HepG2 (cell line): ENCODE data around the gene STAT1. TPM values are rescaled to one million over a fixed set of nuclear protein-coding genes. Genes with fewer than 3 reads are reported as not detected.
A peak's percentile ranks its signal among the peaks of the same experiment; 100 is the strongest.

Experiments used
- GFI1 ChIP-seq: sonication (generic); formaldehyde crosslinking; IDR thresholded peaks from 2 replicates; pipeline ENCODE4 v1.5.0; 2020; ENCODE audit warnings: missing genetic modification reagents, mild to moderate bottlenecking, borderline replicate concordance
- NPAS2 ChIP-seq: sonication (generic); formaldehyde crosslinking; IDR thresholded peaks from 2 replicates; pipeline ENCODE4 v1.8.0; 2022; ENCODE audit warnings: mild to moderate bottlenecking, missing genetic modification reagents, borderline replicate concordance
- PHF21A ChIP-seq: sonication (generic); formaldehyde crosslinking; IDR thresholded peaks from 2 replicates; pipeline ENCODE4 v1.5.0; 2020; ENCODE audit warnings: mild to moderate bottlenecking, missing genetic modification reagents
- RCOR2 ChIP-seq: IDR thresholded peaks from 2 replicates; pipeline ENCODE4 v1.6.1; 2016; ENCODE audit warnings: missing biosample characterization, missing genetic modification reagents
- ZNF251 ChIP-seq: sonication (generic); formaldehyde crosslinking; IDR thresholded peaks from 2 replicates; pipeline ENCODE4 v1.9.0; 2021; ENCODE audit warnings: mild to moderate bottlenecking, missing genetic modification reagents
- ZNF670 ChIP-seq: sonication (generic); formaldehyde crosslinking; IDR thresholded peaks from 2 replicates; pipeline ENCODE4 v1.8.0; 2022; ENCODE audit warnings: mild to moderate bottlenecking, missing genetic modification reagents, borderline replicate concordance
- ZNF788 ChIP-seq: sonication (generic); formaldehyde crosslinking; IDR thresholded peaks from 2 replicates; pipeline ENCODE4 v1.5.0; 2020; ENCODE audit warnings: mild to moderate bottlenecking, missing genetic modification reagents, borderline replicate concordance
- ZNF839 ChIP-seq: sonication (generic); formaldehyde crosslinking; IDR thresholded peaks from 2 replicates; pipeline ENCODE4 v1.4.0; 2020; ENCODE audit warnings: missing genetic modification reagents, mild to moderate bottlenecking, borderline replicate concordance
- ZNF891 ChIP-seq: sonication (generic); formaldehyde crosslinking; IDR thresholded peaks from 2 replicates; pipeline ENCODE4 v1.5.0; 2020; ENCODE audit warnings: mild to moderate bottlenecking, missing genetic modification reagents
- polyA plus RNA-seq, 8 experiments: library from polyadenylated mRNA; depleted of rRNA in 3 of 8; stranded (reverse) in 7 of 8; unstranded in 1 of 8; fragments of >200 nt; fragmentation: Illumina TruSeq in 4 of 8; extraction: Trizol in 4 of 8; gene quantifications; 2 replicates each; pipeline versions ENCODE4 v1.2.1 to v1.2.3, GENCODE V29; 2011 to 2016; ENCODE audit warnings: low read depth in 4 of 8, missing spikeins in 1 of 8, mixed read lengths in 1 of 8; ENCODE audit not compliant: insufficient read depth in 1 of 8
- total RNA-seq, 5 experiments: library from RNA; depleted of rRNA; stranded (reverse); fragments of >200 nt; fragmentation: Illumina TruSeq; extraction: Trizol; gene quantifications; 2 replicates each; pipeline ENCODE4 v1.2.3, GENCODE V29; 2016; ENCODE audit warnings: low read depth in 1 of 5
- TF ChIP-seq, protein P1 (sequence below): sonication (generic); formaldehyde crosslinking; conservative IDR thresholded peaks from 2 replicates; pipeline ENCODE4 v1.4.0; 2020; ENCODE audit warnings: missing genetic modification reagents
- TF ChIP-seq, protein P2 (sequence below): sonication (generic); formaldehyde crosslinking; IDR thresholded peaks from 2 replicates; pipeline ENCODE4 v1.5.0; 2020; ENCODE audit warnings: mild to moderate bottlenecking, missing genetic modification reagents
- TF ChIP-seq, protein P3 (sequence below): sonication (generic); formaldehyde crosslinking; conservative IDR thresholded peaks from 2 replicates; pipeline ENCODE4 v1.4.0; 2020; ENCODE audit warnings: missing genetic modification reagents
- TF ChIP-seq, protein P4 (sequence below): sonication (generic); formaldehyde crosslinking; IDR thresholded peaks from 2 replicates; pipeline ENCODE4 v1.4.0; 2020; ENCODE audit warnings: missing genetic modification reagents
- TF ChIP-seq, protein P5 (sequence below): sonication (generic); formaldehyde crosslinking; IDR thresholded peaks from 2 replicates; pipeline ENCODE4 v1.4.0; 2020; ENCODE audit warnings: missing genetic modification reagents

Gene STAT1
- total and polyA plus RNA-seq, 2 of the 13 experiments (the other 11 are each of a cell fraction or from before 2014, with no cell fraction given), result 21.8 to 59.6 TPM

DNA sequence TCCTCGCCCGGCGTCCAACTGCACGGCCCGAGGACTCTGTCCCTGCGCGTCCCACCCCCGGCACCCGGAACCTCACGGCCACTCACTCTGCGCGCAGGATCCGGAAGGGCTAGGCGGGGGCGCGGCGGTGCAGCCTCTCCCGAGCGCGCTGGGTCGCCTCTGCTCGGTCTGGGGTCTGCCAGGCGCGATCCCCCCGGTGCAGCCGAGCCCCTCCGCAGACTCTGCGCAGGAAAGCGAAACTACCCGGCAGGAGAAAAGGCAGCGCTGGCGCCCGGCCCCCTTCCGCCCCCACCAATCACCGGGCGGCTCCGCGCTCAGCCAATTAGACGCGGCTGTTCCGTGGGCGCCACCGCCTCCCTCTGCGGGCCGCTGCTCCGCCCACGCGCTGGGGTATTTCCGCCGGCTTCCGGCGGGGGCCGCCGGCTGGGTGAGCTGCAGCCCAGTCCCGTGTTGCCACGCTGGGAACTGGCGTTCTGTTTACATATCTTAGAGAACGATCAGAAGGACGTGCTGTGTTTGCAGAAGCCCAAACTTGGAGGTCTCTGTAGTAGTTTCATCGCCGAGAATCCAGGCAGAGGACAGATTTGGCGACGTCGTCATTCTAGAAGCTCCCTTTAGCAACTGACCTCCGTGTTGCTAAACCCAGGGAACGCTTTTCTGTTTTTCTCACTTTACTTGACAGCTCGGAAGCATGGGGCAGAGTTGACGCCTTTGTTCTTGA lies at the start of gene STAT1 (continued):
- TF ChIP-seq, protein P1, sequence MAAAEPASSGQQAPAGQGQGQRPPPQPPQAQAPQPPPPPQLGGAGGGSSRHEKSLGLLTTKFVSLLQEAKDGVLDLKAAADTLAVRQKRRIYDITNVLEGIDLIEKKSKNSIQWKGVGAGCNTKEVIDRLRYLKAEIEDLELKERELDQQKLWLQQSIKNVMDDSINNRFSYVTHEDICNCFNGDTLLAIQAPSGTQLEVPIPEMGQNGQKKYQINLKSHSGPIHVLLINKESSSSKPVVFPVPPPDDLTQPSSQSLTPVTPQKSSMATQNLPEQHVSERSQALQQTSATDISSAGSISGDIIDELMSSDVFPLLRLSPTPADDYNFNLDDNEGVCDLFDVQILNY (CRISPR knock-in tag), result peak; percentile 84; the same call in 1 of the 2 replicates
- TF ChIP-seq, protein P2, sequence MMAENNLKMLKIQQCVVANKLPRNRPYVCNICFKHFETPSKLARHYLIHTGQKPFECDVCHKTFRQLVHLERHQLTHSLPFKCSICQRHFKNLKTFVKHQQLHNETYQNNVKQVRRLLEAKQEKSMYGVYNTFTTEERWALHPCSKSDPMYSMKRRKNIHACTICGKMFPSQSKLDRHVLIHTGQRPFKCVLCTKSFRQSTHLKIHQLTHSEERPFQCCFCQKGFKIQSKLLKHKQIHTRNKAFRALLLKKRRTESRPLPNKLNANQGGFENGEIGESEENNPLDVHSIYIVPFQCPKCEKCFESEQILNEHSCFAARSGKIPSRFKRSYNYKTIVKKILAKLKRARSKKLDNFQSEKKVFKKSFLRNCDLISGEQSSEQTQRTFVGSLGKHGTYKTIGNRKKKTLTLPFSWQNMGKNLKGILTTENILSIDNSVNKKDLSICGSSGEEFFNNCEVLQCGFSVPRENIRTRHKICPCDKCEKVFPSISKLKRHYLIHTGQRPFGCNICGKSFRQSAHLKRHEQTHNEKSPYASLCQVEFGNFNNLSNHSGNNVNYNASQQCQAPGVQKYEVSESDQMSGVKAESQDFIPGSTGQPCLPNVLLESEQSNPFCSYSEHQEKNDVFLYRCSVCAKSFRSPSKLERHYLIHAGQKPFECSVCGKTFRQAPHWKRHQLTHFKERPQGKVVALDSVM (CRISPR knock-in tag), result peak; percentile 73; the same call in 1 of the 2 replicates
- TF ChIP-seq, protein P3, sequence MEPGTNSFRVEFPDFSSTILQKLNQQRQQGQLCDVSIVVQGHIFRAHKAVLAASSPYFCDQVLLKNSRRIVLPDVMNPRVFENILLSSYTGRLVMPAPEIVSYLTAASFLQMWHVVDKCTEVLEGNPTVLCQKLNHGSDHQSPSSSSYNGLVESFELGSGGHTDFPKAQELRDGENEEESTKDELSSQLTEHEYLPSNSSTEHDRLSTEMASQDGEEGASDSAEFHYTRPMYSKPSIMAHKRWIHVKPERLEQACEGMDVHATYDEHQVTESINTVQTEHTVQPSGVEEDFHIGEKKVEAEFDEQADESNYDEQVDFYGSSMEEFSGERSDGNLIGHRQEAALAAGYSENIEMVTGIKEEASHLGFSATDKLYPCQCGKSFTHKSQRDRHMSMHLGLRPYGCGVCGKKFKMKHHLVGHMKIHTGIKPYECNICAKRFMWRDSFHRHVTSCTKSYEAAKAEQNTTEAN (CRISPR knock-in tag), result 0 out of 2 replicates have a peak, but pooled peaks have one; percentile 57
- TF ChIP-seq ZNF891 (CRISPR knock-in tag) (peak; percentile 73; the same call in 1 of the 2 replicates), RCOR2 (CRISPR knock-in tag) (peak; percentile 85; the same call in 1 of the 2 replicates), ZNF839 (CRISPR knock-in tag) (peak; percentile 89), ZNF788 (CRISPR knock-in tag) (peak; percentile 83), ZNF670 (CRISPR knock-in tag) (peak; percentile 99), ZNF251 (CRISPR knock-in tag) (peak; percentile 73; the same call in 1 of the 2 replicates), PHF21A (CRISPR knock-in tag) (peak; percentile 99), NPAS2 (CRISPR knock-in tag) (no peak), GFI1 (CRISPR knock-in tag) (peak; percentile 88)
- TF ChIP-seq, protein P4, sequence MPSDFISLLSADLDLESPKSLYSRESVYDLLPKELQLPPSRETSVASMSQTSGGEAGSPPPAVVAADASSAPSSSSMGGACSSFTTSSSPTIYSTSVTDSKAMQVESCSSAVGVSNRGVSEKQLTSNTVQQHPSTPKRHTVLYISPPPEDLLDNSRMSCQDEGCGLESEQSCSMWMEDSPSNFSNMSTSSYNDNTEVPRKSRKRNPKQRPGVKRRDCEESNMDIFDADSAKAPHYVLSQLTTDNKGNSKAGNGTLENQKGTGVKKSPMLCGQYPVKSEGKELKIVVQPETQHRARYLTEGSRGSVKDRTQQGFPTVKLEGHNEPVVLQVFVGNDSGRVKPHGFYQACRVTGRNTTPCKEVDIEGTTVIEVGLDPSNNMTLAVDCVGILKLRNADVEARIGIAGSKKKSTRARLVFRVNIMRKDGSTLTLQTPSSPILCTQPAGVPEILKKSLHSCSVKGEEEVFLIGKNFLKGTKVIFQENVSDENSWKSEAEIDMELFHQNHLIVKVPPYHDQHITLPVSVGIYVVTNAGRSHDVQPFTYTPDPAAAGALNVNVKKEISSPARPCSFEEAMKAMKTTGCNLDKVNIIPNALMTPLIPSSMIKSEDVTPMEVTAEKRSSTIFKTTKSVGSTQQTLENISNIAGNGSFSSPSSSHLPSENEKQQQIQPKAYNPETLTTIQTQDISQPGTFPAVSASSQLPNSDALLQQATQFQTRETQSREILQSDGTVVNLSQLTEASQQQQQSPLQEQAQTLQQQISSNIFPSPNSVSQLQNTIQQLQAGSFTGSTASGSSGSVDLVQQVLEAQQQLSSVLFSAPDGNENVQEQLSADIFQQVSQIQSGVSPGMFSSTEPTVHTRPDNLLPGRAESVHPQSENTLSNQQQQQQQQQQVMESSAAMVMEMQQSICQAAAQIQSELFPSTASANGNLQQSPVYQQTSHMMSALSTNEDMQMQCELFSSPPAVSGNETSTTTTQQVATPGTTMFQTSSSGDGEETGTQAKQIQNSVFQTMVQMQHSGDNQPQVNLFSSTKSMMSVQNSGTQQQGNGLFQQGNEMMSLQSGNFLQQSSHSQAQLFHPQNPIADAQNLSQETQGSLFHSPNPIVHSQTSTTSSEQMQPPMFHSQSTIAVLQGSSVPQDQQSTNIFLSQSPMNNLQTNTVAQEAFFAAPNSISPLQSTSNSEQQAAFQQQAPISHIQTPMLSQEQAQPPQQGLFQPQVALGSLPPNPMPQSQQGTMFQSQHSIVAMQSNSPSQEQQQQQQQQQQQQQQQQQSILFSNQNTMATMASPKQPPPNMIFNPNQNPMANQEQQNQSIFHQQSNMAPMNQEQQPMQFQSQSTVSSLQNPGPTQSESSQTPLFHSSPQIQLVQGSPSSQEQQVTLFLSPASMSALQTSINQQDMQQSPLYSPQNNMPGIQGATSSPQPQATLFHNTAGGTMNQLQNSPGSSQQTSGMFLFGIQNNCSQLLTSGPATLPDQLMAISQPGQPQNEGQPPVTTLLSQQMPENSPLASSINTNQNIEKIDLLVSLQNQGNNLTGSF (CRISPR knock-in tag), result 0 out of 2 replicates have a peak, but pooled peaks have one; percentile 41
- TF ChIP-seq, protein P5, sequence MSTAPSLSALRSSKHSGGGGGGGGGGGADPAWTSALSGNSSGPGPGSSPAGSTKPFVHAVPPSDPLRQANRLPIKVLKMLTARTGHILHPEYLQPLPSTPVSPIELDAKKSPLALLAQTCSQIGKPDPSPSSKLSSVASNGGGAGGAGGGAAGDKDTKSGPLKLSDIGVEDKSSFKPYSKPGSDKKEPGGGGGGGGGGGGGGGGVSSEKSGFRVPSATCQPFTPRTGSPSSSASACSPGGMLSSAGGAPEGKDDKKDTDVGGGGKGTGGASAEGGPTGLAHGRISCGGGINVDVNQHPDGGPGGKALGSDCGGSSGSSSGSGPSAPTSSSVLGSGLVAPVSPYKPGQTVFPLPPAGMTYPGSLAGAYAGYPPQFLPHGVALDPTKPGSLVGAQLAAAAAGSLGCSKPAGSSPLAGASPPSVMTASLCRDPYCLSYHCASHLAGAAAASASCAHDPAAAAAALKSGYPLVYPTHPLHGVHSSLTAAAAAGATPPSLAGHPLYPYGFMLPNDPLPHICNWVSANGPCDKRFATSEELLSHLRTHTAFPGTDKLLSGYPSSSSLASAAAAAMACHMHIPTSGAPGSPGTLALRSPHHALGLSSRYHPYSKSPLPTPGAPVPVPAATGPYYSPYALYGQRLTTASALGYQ (CRISPR knock-in tag), result peak; percentile 68; the same call in 1 of the 2 replicates
